GM12878 (cell line): Measurements from ENCODE around the gene RPL9. TPM values are rescaled to one million over a fixed set of nuclear protein-coding genes. Genes with fewer than 3 reads are reported as not detected.
A peak's percentile ranks its signal among the peaks of the same experiment; 100 is the strongest.

Experiments used
- ATF2 ChIP-seq: IDR thresholded peaks from 2 replicates; pipeline ENCODE4 v1.6.1; 2012; ENCODE audit warnings: low read length, inconsistent platforms
- ATF7 ChIP-seq: fragments of 450-650 bp; IDR thresholded peaks from 2 replicates; pipeline ENCODE4 v1.6.1; 2016; ENCODE audit warnings: low read depth, mild to moderate bottlenecking
- CEBPB ChIP-seq, 2 experiments: fragments of 150-350 bp in 1 of 2; IDR thresholded peaks; 2 replicates each; pipeline ENCODE4 v1.6.1; 2012 to 2014; ENCODE audit warnings: low read depth in 2 of 2, low read length in 2 of 2, borderline replicate concordance in 1 of 2, inconsistent platforms in 1 of 2
- E2F8 ChIP-seq: fragments of 450-650 bp; IDR thresholded peaks from 2 replicates; pipeline ENCODE4 v1.6.1; 2018; ENCODE audit warnings: mild to moderate bottlenecking, low read depth, moderate library complexity; ENCODE audit not compliant: partially characterized antibody
- EED ChIP-seq: sonication (generic); IDR thresholded peaks from 2 replicates; pipeline ENCODE4 v1.6.1; 2016; ENCODE audit warnings: antibody characterized with exemption, low read depth
- EP300 ChIP-seq, 2 experiments: fragments of 150-350 bp in 1 of 2; IDR thresholded peaks; 2 replicates each; pipeline ENCODE4 v1.6.1; 2011 to 2012; ENCODE audit warnings: low read depth in 2 of 2, low read length in 2 of 2, borderline replicate concordance in 1 of 2, improper control_type of control experiment in 1 of 2, inconsistent platforms in 1 of 2; ENCODE audit not compliant: control insufficient read depth in 1 of 2
- ETV6 ChIP-seq, 2 experiments: fragments of 450-650 bp in 1 of 2; IDR thresholded peaks in 1 of 2; conservative IDR thresholded peaks in 1 of 2; 2 replicates each; pipeline ENCODE4 v1.6.1; 2014; ENCODE audit warnings: antibody characterized with exemption in 1 of 2, borderline replicate concordance in 1 of 2, low read depth in 1 of 2, mild to moderate bottlenecking in 1 of 2, moderate library complexity in 1 of 2
- FOXM1 ChIP-seq: IDR thresholded peaks from 2 replicates; pipeline ENCODE4 v1.6.1; 2012; ENCODE audit warnings: low read depth, mild to moderate bottlenecking, inconsistent platforms, low read length, moderate library complexity
- IKZF2 ChIP-seq, 2 experiments: fragments of 450-650 bp; IDR thresholded peaks; 2 replicates each; pipeline ENCODE4 v1.6.1; 2017; ENCODE audit warnings: mild to moderate bottlenecking in 2 of 2, moderate library complexity in 2 of 2
- KAT2A ChIP-seq: conservative IDR thresholded peaks from 2 replicates; pipeline ENCODE4 v1.6.1; 2011; ENCODE audit warnings: low read depth, low read length; ENCODE audit not compliant: control insufficient read depth
- NBN ChIP-seq: fragments of 450-650 bp; IDR thresholded peaks from 2 replicates; pipeline ENCODE4 v1.6.1; 2016
- NR2C2 ChIP-seq: IDR thresholded peaks from 2 replicates; pipeline ENCODE4 v1.6.1; 2011; ENCODE audit warnings: borderline replicate concordance, low read depth; ENCODE audit not compliant: control insufficient read depth, insufficient read length
- PAX5 ChIP-seq: IDR thresholded peaks from 2 replicates; pipeline ENCODE4 v1.6.1; 2011; ENCODE audit warnings: low read depth, low read length, borderline replicate concordance
- POU2F2 ChIP-seq: IDR thresholded peaks from 3 replicates; pipeline ENCODE4 v1.6.1; 2011; ENCODE audit warnings: low read depth, mild to moderate bottlenecking, low read length, borderline replicate concordance
- RELA ChIP-seq: fragments of 450-650 bp; IDR thresholded peaks from 2 replicates; pipeline ENCODE4 v1.8.0; 2014; ENCODE audit warnings: borderline replicate concordance; ENCODE audit not compliant: partially characterized antibody
- STAT1 ChIP-seq: fragments of 450-650 bp; conservative IDR thresholded peaks from 2 replicates; pipeline ENCODE4 v1.6.1; 2014; ENCODE audit warnings: antibody characterized with exemption, mild to moderate bottlenecking
- TCF7 ChIP-seq: IDR thresholded peaks from 2 replicates; pipeline ENCODE4 v1.6.1; 2014; ENCODE audit warnings: antibody characterized with exemption, borderline replicate concordance
- ZNF274 ChIP-seq: IDR thresholded peaks from one replicate; pipeline ENCODE4 v1.8.0; 2011; ENCODE audit not compliant: insufficient read length, insufficient read depth
- ZNF384 ChIP-seq: IDR thresholded peaks from 2 replicates; pipeline ENCODE4 v1.6.1; 2012; ENCODE audit warnings: low read depth, mild to moderate bottlenecking, low read length, improper control_type of control experiment, borderline replicate concordance
- ZZZ3 ChIP-seq: IDR thresholded peaks from 2 replicates; pipeline ENCODE4 v1.6.1; 2011; ENCODE audit warnings: low read depth; ENCODE audit not compliant: control insufficient read depth, insufficient read length
- polyA plus RNA-seq, 11 experiments: library from polyadenylated mRNA; depleted of rRNA in 4 of 11; unstranded in 6 of 11; stranded (reverse) in 5 of 11; fragments of >200 nt; fragmentation: Nextera tagmentation in 4 of 11; fragmentation: Illumina TruSeq in 1 of 11; extraction: Ambion mirVana in 4 of 11; extraction: Trizol in 1 of 11; gene quantifications; 1 replicate in 1 of 11; 2 replicates in 10 of 11; pipeline versions ENCODE4 v1.2.1 to v1.2.3, GENCODE V29; 2011 to 2016; ENCODE audit warnings: inconsistent platforms in 2 of 11, missing spikeins in 2 of 11, low read depth in 1 of 11
- total RNA-seq, 4 experiments: library from RNA; depleted of rRNA in 3 of 4; stranded (reverse); fragments of >200 nt in 3 of 4; fragmentation: Illumina TruSeq in 1 of 4; extraction: Trizol in 1 of 4; gene quantifications; 2 replicates each; pipeline versions ENCODE4 v1.2.1 to v1.2.3, GENCODE V29; 2013 to 2021
- TF ChIP-seq, protein P1 (sequence below): fragments of 450-650 bp; IDR thresholded peaks from 2 replicates; pipeline ENCODE4 v1.6.1; 2017; ENCODE audit warnings: mild to moderate bottlenecking, moderate library complexity

RPL9 gene
- total and polyA plus RNA-seq, 10 of the 15 experiments (the other 5 are each of a cell fraction or from before 2014, with no cell fraction given) = 1,006 to 4,767 (median 2,910) TPM

DNA sequence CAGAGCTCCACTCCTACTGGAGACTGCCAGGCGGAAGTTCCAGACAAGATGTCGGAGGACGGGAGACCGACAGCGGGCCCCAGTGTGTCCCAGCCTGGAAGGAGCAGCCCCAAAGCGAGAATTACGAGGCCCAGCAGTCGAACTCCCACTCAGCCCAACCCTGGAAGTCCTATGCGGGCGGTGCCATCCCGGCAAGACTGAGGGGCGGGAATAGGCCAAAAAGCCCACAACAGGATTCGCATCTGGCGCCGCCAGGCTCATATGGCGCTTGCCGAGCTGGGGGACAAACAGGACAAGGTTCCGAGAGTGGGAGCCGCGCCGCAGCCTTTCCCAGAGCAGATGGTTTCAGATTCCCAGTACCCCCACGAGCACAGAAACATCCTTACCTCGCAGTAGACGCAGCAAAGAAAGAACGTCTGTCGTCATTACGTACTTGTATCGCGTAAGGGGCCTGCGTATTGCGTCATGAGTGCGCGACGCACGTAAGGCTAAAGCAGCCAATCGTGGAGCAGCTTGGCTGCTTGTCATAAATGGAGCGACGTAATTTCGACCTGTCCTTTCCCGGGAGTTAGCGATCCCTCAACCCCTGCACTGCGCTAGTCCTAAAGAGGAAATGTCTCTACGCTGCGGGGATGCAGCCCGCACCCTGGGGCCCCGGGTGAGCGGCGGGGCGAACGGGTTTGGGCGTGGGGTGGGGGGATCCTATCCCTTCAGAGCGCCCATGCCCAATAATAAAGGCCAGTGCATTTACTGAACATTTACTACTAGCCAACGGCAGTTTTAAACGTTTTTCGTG is at the start of gene RPL9, which contains the start of gene LIAS (continued):
- TF ChIP-seq, protein P1, sequence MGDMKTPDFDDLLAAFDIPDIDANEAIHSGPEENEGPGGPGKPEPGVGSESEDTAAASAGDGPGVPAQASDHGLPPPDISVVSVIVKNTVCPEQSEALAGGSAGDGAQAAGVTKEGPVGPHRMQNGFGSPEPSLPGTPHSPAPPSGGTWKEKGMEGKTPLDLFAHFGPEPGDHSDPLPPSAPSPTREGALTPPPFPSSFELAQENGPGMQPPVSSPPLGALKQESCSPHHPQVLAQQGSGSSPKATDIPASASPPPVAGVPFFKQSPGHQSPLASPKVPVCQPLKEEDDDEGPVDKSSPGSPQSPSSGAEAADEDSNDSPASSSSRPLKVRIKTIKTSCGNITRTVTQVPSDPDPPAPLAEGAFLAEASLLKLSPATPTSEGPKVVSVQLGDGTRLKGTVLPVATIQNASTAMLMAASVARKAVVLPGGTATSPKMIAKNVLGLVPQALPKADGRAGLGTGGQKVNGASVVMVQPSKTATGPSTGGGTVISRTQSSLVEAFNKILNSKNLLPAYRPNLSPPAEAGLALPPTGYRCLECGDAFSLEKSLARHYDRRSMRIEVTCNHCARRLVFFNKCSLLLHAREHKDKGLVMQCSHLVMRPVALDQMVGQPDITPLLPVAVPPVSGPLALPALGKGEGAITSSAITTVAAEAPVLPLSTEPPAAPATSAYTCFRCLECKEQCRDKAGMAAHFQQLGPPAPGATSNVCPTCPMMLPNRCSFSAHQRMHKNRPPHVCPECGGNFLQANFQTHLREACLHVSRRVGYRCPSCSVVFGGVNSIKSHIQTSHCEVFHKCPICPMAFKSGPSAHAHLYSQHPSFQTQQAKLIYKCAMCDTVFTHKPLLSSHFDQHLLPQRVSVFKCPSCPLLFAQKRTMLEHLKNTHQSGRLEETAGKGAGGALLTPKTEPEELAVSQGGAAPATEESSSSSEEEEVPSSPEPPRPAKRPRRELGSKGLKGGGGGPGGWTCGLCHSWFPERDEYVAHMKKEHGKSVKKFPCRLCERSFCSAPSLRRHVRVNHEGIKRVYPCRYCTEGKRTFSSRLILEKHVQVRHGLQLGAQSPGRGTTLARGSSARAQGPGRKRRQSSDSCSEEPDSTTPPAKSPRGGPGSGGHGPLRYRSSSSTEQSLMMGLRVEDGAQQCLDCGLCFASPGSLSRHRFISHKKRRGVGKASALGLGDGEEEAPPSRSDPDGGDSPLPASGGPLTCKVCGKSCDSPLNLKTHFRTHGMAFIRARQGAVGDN = peak; percentile 76
- TF ChIP-seq TCF7 = no peak
- TF ChIP-seq POU2F2 = peak; percentile 88
- 0 out of 2 replicates have a peak, but pooled peaks have one; percentile 57 for TF ChIP-seq FOXM1
- peak; percentile 60 for TF ChIP-seq ZZZ3
- peak; percentile 82; the same call in 1 of the 2 replicates for TF ChIP-seq STAT1
- peak; percentile 67; the same call in 1 of the 2 replicates for TF ChIP-seq KAT2A
- no peak for TF ChIP-seq ZNF384
- TF ChIP-seq ETV6 (conservative IDR thresholded peaks at IDR 0.05 in 1 of 2, IDR thresholded peaks at IDR 0.05 in 1 of 2; ENCODE audit: borderline replicate concordance in 1 of 2, low read depth in 1 of 2) = no peak
- peak; percentile 56; the same call in 1 of the 2 replicates for TF ChIP-seq PAX5
- no peak; the same call in none of the 2 replicates for TF ChIP-seq EED
- peak; percentile 99 for TF ChIP-seq NBN
- TF ChIP-seq IKZF2 (IDR thresholded peaks at IDR 0.05) = peak; percentile 54 to 57; a peak in 2 of 4 replicates
- TF ChIP-seq EP300 (IDR thresholded peaks at IDR 0.05; ENCODE audit: borderline replicate concordance in 1 of 2, control insufficient read depth in 1 of 2, low read depth in 2 of 2, low read length in 2 of 2) = 0 out of 4 replicates have a peak, but pooled peaks of 1 of the 2 experiments have one; percentile 22
- peak; percentile 95 for TF ChIP-seq E2F8
- peak; percentile 81 for TF ChIP-seq RELA
- TF ChIP-seq CEBPB (IDR thresholded peaks at IDR 0.05; ENCODE audit: borderline replicate concordance in 1 of 2, low read depth in 2 of 2, low read length in 2 of 2) = peak in 1 of 2 experiments; percentile 67; a peak in 1 of 4 replicates
- no peak for TF ChIP-seq NR2C2
- TF ChIP-seq ATF2 = peak; percentile 78; the same call in 1 of the 2 replicates
- TF ChIP-seq ATF7 = peak; percentile 98
- no peak for TF ChIP-seq ZNF274
